Raji (cell line): ENCODE results near the gene CMC2.

Experiments
- POLR2A ChIP-seq: IDR thresholded peaks from 2 replicates; pipeline ENCODE4 v1.6.1; 2011; ENCODE audit warnings: low read depth, low read length, control low read depth; ENCODE audit not compliant: insufficient read depth

CMC2 gene

DNA sequence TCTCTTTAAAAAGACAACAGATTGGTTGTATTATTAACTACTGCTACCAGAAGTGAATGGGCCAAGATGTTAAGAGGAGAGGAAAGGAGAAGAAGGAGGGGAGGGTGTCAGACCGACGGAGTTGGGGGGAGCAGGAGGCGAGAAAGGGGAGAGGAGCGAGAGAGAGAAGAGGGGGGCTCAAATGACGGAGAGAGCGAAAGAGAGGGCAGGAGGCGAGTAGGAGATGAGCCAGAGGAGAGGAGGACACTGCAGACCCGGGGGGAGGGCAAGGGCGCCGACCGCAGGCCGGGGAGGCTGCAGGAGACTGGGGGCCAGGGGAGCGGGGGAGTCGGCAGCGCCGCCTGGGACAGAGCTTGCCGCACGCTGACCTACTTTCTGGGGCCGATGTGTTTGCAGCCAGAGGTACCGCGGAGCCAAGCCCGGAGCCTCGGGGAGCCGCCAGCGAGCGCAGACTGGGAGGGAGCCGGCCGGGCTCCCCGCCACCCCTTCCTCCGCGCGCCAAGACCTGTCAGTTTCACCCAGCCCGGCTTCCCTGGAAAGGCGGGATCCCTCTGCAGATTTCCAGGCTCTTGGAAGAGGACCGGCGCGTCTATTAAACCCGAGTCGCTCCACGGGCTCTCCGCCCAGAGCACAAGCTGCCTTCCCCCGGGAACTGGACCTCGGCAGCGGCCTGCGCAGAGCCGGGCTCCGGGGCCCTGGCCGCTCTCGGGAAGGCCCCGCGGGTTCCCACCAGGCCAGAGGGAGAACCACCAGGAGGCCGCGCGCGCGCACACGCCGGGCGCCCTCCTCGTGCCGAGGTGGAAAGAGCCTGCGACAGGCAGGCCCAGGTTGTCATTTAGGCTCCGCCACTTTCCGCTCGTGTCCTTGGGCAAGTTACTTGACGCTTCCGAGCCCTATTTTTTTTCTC, 74.6 kb downstream of the CMC2 start:
- no peak for TF ChIP-seq POLR2A

DNA sequence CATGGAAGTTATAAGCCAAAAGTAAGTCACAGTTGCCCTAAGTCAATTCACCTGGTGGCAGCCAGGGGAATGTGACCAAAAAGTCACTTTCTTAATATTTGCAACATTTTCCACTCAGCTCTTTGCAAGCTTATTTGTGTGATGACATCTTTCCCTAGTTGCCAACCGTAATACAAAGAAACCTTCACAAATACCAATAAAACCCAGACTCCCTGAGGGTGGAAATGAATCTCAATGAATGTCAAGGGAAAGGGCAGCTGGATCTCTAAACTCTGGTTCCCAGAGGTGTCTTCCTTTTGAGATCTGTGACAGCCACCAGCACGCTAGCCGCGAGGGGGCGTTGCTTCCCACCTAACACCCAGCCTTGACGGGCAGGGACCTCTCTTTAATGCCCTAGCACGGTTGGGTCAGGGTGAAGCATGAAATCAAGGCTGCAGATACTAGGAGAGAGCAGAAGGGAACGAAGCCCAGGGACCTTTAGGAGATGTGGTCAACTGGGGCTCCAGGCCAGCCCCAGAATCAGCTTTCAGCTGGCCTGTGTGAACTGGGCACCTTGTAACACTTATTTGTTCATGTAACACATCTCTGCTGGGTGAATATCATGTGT, 82.2 kb downstream of the CMC2 start:
- no peak for TF ChIP-seq POLR2A

DNA sequence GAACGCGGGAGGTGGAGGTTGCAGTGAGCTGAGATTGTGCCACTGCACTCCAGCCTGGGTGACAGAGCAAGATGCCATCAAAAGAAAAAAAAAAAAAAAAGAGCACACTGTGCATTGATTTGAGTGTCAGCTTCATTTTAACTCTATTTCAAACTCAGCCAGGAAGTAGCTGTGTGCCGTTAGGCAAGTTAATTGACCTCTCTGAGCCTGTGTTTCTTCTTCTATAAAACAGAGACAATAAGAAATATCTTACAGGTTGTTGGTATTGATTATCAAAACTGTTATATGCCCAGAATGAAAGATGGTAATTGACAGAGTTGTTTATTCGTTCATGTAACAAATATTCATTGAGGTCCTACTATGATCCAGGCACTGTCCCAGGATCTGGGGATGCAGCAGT, 83.3 kb downstream of the CMC2 start:
- TF ChIP-seq POLR2A = no peak
